Ramos (cell line): ENCODE data around the gene SLC51B.
"Not testable (repeated sequence)": the region's sequence is repeated elsewhere in the genome, so short reads cannot be mapped to it uniquely, and the experiment has no call there.

Experiments
- in situ Hi-C: fragments of 300-500 bp; cut with MboI; formaldehyde crosslinking; loops from one replicate; pipeline ENCODE4 v1.14.3; 2022; ENCODE audit warnings: low sequenced_read_pairs; ENCODE audit not compliant: unreplicated experiment

Gene SLC51B

DNA sequence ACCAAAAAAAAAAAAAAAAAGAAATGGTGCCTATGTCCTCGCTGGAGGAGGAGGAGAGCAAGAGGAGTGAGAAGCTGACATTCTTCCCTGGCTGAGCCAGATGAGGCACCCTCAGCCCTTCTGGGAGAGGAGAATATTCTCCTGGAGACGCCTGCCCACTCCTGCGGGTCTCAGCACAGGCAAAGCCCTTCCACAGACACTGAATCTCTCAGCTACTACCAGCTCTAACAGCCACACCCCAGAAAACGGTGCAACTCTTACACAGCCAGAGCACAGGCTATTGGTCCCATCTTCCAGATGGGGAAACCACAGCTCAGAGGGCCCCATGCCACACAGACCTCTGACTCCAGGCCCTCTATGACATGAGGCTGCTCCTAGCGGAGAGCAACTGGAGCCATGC is 16.9 kb downstream of the SLC51B start:
- in situ Hi-C loops, result no loop called here

DNA sequence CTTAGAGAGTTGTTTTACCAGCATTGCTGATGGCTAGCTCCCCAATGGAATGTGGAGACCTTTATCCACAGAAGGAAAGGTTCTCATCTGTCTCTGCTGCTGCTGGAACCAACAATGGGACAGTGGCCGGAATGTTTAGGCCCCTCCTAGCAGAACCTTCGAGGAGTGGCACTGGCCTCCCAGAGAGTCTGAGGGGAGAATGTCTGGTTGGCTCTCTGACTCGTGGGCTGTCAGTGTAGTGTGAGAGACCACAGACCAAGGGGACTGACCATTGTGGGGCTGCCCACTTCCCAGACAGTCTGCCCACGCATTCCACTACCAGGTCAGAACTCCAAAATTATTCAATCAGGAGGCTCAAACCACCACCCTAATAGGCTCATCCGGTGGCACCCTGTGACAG is 17.5 kb downstream of the SLC51B start:
- in situ Hi-C loops, result no loop called here

GRCh38 chr15:65066001-65066634 is 20.9 kb downstream of the SLC51B start:
- in situ Hi-C loops, result no loop called here

DNA sequence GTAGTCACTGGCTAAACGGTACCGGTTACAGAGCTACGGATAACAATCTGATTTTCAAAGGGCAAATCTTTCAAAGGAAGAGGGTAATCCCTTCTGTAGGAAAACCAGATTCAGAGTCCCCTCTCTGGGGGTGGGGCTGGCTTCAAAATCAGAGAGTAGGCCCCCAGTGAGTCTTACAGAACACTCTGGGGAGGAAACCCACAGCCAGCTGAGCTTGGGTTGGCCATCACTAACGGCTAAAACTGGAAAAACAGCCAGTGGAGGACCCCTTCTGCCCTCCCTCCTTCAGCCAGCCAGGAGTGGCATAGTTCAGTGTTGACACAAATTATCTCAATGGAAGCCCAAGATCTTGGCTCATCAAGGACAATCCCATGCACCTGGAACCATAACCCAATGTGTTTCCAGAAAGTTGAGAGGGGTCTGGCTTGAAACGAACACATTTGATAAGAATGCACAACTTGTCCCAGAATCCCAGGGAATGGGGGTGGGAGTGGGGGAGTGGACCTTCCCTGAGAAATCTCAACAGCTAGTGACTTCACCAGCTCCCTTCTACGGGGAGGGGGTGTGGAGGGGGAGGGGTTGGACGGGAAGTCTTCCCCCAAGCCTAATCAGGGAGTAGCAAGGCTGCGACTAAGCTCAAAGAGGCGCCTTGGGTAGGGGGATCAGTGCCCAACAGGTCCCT is 21.6 kb downstream of the SLC51B start:
- in situ Hi-C loops, result no loop called here

DNA sequence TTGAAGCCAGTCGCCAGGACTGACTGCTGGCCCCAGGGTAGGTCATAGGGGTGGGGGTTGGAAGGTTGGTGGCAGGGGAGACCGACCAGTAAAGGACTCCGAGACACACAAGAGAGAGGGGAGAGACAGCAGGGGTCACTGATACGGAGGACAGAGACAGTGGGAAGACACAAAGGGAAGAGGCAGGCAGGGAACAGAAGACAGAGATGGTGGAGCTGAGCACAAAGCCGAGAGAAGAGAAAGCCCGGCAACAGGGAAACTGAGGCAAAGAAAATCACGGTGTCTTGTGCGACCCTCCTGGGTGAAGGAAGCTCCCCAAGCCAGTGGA is 22.1 kb downstream of the SLC51B start:
- in situ Hi-C loops, result no loop called here

DNA sequence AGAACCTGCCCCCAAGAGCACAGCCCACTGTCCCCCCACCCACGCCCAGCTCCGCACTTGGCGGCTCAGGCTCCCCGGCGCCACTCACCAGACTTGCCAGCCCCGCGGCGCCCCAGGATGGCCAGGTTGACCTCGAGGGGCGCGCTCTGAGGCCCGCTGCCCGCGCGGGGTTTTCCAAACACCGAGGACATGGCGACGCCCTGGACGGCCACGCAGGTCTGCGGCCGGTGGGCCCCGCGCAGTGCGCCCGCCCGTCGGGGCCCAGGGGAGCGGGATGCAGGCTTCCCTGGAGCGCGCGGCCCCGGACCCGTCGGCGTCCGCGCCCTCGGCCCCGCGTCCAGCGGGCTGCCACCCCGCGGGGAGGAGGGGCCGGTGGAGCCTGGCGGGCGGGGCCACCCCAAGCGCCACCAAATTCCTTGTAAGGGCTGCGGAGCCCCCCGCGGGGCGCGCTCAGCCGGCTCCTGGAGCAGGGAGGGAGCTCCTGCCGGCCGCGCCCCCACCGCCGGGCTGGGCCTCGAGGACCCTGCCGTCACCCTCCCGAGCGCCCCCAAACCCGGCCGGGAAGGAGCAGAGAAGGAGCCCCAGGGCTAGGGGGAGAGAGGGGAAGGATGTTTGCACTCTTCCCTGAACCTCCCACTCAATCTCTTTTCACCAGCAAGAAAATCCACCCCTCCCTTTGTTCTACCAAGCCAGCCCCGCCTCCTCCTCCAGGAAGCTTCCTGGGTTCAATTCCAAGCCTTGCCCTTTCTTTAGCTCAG is 22.6 kb downstream of the SLC51B start, which contains the start of gene RASL12:
Gene RASL12, minus strand, starts transcription at position 347 of the 758 bp plus-strand sequence. Its CDS starts 156 bp downstream, at position 191.
- in situ Hi-C loops, result no loop called here

DNA sequence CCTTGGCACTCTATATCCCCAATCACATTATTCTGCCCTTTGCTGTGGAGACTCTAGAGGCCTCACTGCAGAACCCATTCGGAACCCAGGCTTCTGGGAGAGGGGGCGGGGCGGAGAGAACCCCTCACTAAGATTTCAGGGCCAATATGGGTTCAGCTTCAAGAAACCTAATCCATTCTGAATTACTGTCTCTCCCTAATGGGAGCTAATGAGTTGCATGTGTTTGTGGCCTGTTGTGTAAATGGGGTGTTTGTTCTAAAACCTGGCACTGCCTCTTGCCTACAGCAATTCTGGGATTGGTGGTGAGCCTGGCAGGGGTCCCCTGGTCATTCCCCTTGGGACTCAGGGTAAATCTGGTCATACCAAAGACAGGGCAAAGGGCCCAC is 23.2 kb downstream of the SLC51B start:
- in situ Hi-C loops, result no loop called here

GRCh38 chr15:65069179-65069578 is 24.0 kb downstream of the SLC51B start:
- in situ Hi-C loops, result no loop called here

- in situ Hi-C loops, result no loop called here
These were observed 24.8 kb downstream of the SLC51B start for GRCh38 chr15:65069779-65070546.

- in situ Hi-C loops, result no loop called here
These were observed 26.2 kb downstream of the SLC51B start for GRCh38 chr15:65071381-65071811.

GRCh38 chr15:65072027-65072426 is 26.8 kb downstream of the SLC51B start:
- in situ Hi-C loops, result no loop called here

GRCh38 chr15:65072617-65073016 is 27.4 kb downstream of the SLC51B start:
- in situ Hi-C loops, result no loop called here

- in situ Hi-C loops, result not testable (repeated sequence)
These were observed 29.8 kb downstream of the SLC51B start for GRCh38 chr15:65074946-65075345.

DNA sequence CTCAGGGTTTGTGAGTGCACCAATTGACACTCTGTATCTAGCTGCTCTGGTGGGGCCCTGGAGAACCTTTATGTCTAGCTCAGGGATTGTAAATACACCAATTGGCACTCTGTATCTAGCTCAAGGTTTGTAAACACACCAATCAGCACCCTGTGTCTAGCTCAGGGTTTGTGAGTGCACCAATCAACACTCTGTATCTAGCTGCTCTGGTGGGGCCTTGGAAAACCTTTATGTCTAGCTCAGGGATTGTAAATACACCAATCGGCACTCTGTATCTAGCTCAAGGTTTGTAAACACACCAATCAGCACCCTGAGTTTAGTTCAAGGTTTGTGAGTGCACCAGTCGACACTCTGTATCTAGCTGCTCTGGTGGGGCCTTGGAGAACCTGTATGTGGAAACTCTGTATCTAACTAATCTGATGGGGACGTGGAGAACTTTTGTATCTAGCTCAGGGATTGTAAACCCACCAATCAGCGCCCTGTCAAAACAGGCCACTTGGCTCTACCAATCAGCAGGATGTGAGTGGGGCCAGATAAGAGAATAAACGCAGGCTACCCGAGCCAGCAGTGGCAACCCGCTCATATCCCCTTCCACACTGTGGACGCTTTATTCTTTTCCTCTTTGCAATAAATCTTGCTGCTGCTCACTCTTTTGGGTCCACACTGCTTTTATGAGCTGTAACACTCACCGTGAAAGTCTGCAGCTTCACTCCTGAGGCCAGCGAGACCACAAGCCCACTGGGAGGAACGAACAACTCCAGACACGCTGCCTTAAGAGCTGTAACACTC is 30.6 kb downstream of the SLC51B start:
- in situ Hi-C loops, result not testable (repeated sequence)

DNA sequence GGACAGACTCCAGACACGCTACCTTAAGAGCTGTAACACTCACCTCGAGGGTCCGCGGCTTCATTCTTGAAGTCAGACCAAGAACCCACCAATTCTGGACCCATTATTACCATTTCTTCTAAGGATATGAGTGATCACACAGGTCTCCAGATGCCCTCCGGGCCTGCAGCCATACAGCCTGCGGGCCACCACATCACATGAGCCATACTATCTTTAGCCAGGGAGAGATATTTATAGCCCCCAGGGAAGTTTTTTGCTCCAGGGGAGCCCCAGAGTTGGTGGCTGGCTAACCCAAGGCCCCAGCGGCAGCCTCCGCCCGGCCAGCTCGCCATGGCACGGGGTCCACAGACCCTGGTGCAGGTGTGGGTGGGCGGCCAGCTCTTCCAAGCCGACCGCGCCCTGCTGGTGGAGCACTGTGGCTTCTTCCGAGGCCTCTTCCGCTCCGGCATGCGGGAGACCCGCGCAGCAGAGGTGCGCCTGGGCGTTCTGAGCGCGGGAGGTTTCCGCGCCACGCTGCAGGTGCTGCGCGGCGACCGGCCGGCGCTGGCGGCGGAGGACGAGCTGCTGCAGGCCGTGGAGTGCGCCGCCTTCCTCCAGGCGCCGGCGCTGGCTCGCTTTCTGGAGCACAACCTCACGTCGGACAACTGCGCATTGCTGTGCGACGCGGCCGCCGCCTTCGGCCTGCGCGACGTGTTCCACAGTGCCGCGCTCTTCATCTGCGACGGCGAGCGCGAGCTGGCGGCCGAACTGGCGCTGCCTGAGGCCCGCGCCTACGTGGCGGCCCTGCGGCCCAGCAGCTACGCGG is 31.5 kb downstream of the SLC51B start, which contains the start of gene KBTBD13:
Gene KBTBD13, plus strand, starts transcription at position 261 of the 805 bp plus-strand sequence. Its CDS starts 70 bp downstream, at position 331.
- in situ Hi-C loops, result no loop called here

DNA sequence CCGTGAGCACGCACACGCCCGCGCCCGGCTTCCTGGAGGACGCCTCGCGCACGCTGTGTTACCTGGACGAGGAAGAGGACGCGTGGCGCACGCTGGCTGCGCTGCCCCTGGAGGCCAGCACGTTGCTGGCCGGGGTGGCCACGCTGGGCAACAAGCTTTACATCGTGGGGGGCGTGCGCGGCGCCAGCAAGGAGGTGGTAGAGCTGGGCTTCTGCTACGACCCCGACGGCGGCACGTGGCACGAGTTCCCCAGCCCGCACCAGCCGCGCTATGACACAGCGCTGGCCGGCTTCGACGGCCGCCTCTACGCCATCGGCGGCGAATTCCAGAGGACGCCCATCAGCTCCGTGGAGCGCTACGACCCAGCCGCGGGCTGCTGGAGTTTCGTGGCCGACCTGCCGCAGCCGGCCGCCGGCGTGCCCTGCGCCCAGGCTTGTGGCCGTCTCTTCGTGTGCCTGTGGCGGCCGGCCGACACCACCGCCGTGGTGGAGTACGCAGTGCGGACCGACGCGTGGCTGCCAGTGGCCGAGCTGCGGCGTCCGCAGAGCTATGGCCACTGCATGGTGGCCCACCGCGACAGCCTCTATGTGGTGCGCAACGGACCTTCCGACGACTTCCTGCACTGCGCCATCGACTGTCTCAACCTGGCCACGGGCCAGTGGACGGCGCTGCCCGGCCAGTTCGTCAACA is 32.2 kb downstream of the SLC51B start:
- in situ Hi-C loops, result no loop called here

DNA sequence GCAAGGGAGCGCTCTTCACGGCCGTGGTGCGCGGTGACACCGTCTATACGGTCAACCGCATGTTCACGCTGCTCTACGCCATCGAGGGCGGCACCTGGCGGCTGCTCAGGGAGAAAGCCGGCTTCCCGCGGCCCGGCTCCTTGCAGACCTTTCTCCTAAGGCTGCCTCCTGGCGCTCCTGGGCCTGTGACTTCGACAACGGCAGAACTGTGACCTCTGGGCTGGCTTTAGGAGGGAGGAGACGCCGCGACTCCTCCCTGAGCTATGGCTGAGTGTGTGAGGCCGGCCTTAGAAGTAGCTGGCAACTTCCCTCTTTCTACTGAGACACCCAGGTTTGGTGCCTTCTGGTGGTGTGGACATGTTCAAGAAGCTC is 32.8 kb downstream of the SLC51B start:
- in situ Hi-C loops, result no loop called here

GRCh38 chr15:65079580-65079979 is 34.4 kb downstream of the SLC51B start:
- in situ Hi-C loops, result no loop called here
